ENCODE measurements around the gene SLC28A1.

Gene SLC28A1

GRCh38 chr15:84992157-84992944, 107.9 kb downstream of the SLC28A1 start:
- no peak for DNase-seq (ENCODE audit: low read depth)
